HCT116 (cell line): ENCODE data around the gene CARS1. TPM values are rescaled to one million over a fixed set of nuclear protein-coding genes. Genes with fewer than 3 reads are reported as not detected.

Experiments
- ATAC-seq: fragments of 200-7000 bp; cut with Tn5 transposase; 2 replicates; pipeline ENCODE4 v1.9.1; 2020; ENCODE audit warnings: mild to moderate bottlenecking, moderate library complexity
- BruUV-seq: library from RNA; stranded (reverse); fragments of 400-500 nt; replicated peaks from 2 replicates; lab custom pipeline; 2021; lab: Mats Ljungman, UMichigan
- CTCF ChIA-PET: fragments of 300-600 bp; sonication (Branson Sonifier 250); formaldehyde crosslinking; loops from one replicate; lab custom pipeline; 2021; ENCODE audit warnings: antibody characterized with exemption; lab: Charles Lee
- POLR2A ChIA-PET: fragments of 300-600, 350-600 bp; sonication (Branson Sonifier 250); formaldehyde crosslinking; loops from one replicate; lab custom pipeline; 2021; ENCODE audit warnings: antibody characterized with exemption; lab: Charles Lee
- RAD21 ChIA-PET, 2 experiments: fragments of 300-600 bp; sonication (Branson Sonifier 250); formaldehyde crosslinking; loops; one replicate each; lab custom pipeline; 2023; ENCODE audit warnings: low total read pairs in 2 of 2; ENCODE audit not compliant: uncharacterized antibody in 2 of 2, unreplicated experiment in 2 of 2, low non-redundant PET in 1 of 2; lab: Charles Lee
- DNase-seq: peaks from one replicate; pipeline ENCODE4 v3.0.0-alpha.2; 2010; ENCODE audit warnings: low read depth, low spot score
- H2AFZ ChIP-seq: fragments of 200-600 bp; shearing (Covaris generic), sonication (generic); 2 replicates; pipeline ENCODE4 v1.6.1; 2017; ENCODE audit warnings: low read depth, mixed run types, mixed read lengths, antibody characterized with exemption, low read length; ENCODE audit not compliant: poor library complexity, severe bottlenecking
- H3K27ac ChIP-seq: 2 replicates; pipeline ENCODE4 v1.5.1; 2012; ENCODE audit warnings: low read depth, low read length
- H3K27me3 ChIP-seq: fragments of 200-600 bp; sonication (generic); 2 replicates; pipeline ENCODE4 v1.6.1; 2016; ENCODE audit warnings: mixed run types, low read length, mixed read lengths; ENCODE audit not compliant: insufficient read depth
- H3K36me3 ChIP-seq, 2 experiments: fragments of 200-500 bp in 1 of 2; fragments of 200-600 bp in 1 of 2; sonication (Bioruptor generic) in 1 of 2; sonication (generic) in 1 of 2; 2 replicates each; pipeline versions ENCODE4 v1.5.1 to v1.6.1; 2014 to 2016; ENCODE audit warnings: low read length in 2 of 2, inconsistent platforms in 1 of 2, mixed read lengths in 1 of 2, mixed run types in 1 of 2; ENCODE audit not compliant: insufficient read depth in 2 of 2, control insufficient read depth in 1 of 2
- H3K4me1 ChIP-seq, 2 experiments: fragments of 200-600 bp in 1 of 2; sonication (generic) in 1 of 2; 2 replicates each; pipeline versions ENCODE4 v1.5.1 to v1.6.1; 2012 to 2017; ENCODE audit warnings: low read length in 2 of 2, inconsistent platforms in 1 of 2, mild to moderate bottlenecking in 1 of 2, mixed read lengths in 1 of 2, mixed run types in 1 of 2, moderate library complexity in 1 of 2; ENCODE audit not compliant: insufficient read depth in 2 of 2, control insufficient read depth in 1 of 2
- H3K4me2 ChIP-seq: fragments of 200-600 bp; sonication (generic); 2 replicates; pipeline ENCODE4 v1.6.1; 2017; ENCODE audit warnings: mixed run types, low read length, mixed read lengths
- H3K4me3 ChIP-seq, 2 experiments: fragments of 200-600 bp in 1 of 2; sonication (generic) in 1 of 2; replicated peaks in 1 of 2; 2 replicates each; pipeline ENCODE4 v1.5.1; 2011 to 2016; ENCODE audit warnings: low read length in 2 of 2, control low read depth in 1 of 2, low read depth in 1 of 2, mild to moderate bottlenecking in 1 of 2, mixed read lengths in 1 of 2, mixed run types in 1 of 2
- H3K79me2 ChIP-seq: fragments of 200-600 bp; sonication (generic); 2 replicates; pipeline ENCODE4 v1.6.1; 2017; ENCODE audit warnings: mild to moderate bottlenecking, mixed run types, low read length, moderate library complexity, mixed read lengths; ENCODE audit not compliant: insufficient read depth
- H3K9ac ChIP-seq: fragments of 200-600 bp; sonication (generic); 2 replicates; pipeline ENCODE4 v1.6.1; 2016; ENCODE audit warnings: low read length, mixed read lengths
- H3K9me2 ChIP-seq: fragments of 200-600 bp; sonication (generic), shearing (Covaris generic); 2 replicates; pipeline ENCODE4 v1.6.1; 2017; ENCODE audit warnings: mixed run types, mild to moderate bottlenecking, moderate library complexity; ENCODE audit not compliant: insufficient read depth
- H3K9me3 ChIP-seq, 2 experiments: fragments of 200-500 bp in 1 of 2; fragments of 200-600 bp in 1 of 2; sonication (Bioruptor generic) in 1 of 2; sonication (generic) in 1 of 2; 2 replicates each; pipeline ENCODE4 v1.6.1; 2014 to 2017; ENCODE audit warnings: low read length in 2 of 2, mixed read lengths in 2 of 2, inconsistent platforms in 1 of 2, low read depth in 1 of 2, mild to moderate bottlenecking in 1 of 2, mixed run types in 1 of 2, moderate library complexity in 1 of 2; ENCODE audit not compliant: control insufficient read depth in 1 of 2, insufficient read depth in 1 of 2
- H4K20me1 ChIP-seq: fragments of 200-600 bp; sonication (generic), shearing (Covaris generic); 2 replicates; pipeline ENCODE4 v1.6.1; 2017; ENCODE audit warnings: mixed run types, mild to moderate bottlenecking, moderate library complexity; ENCODE audit not compliant: insufficient read depth
- POLR2A ChIP-seq: IDR thresholded peaks from 2 replicates; pipeline ENCODE4 v1.7.0; 2011; ENCODE audit warnings: borderline replicate concordance; ENCODE audit not compliant: insufficient read depth, insufficient read length; ENCODE audit errors: extremely low read depth
- POLR2AphosphoS5 ChIP-seq: IDR thresholded peaks from 2 replicates; pipeline ENCODE4 v1.6.1; 2011; ENCODE audit warnings: mild to moderate bottlenecking, low read depth, low read length, moderate library complexity
- RAD21 ChIP-seq: IDR thresholded peaks from 2 replicates; pipeline ENCODE4 v1.6.1; 2012; ENCODE audit warnings: low read depth, mild to moderate bottlenecking
- REST ChIP-seq: IDR thresholded peaks from 2 replicates; pipeline ENCODE4 v1.6.1; 2012; ENCODE audit warnings: low read depth
- SIN3A ChIP-seq: IDR thresholded peaks from 2 replicates; pipeline ENCODE4 v1.6.1; 2012; ENCODE audit warnings: low read depth
- TCF7L2 ChIP-seq: IDR thresholded peaks from 2 replicates; pipeline ENCODE4 v1.7.0; 2011; ENCODE audit warnings: borderline replicate concordance, inconsistent platforms; ENCODE audit not compliant: insufficient read depth, insufficient read length; ENCODE audit errors: extremely low read depth
- ZFX ChIP-seq: fragments of 450-650 bp; IDR thresholded peaks from 2 replicates; pipeline ENCODE4 v1.6.1; 2017
- ZNF274 ChIP-seq: fragments of 200-500 bp; sonication (Bioruptor generic); IDR thresholded peaks from 2 replicates; pipeline ENCODE4 v1.6.1; 2014; ENCODE audit warnings: mild to moderate bottlenecking, low read depth, low read length, inconsistent platforms
- intact Hi-C: fragments of 100-400 bp; cut with micrococcal nuclease; formaldehyde crosslinking; loops from 2 replicates; pipeline ENCODE4 v1.10.0; 2022
- total RNA-seq: library from RNA; stranded (reverse); gene quantifications from one replicate; pipeline ENCODE4 v1.2.1, GENCODE V29; 2021; ENCODE audit not compliant: unreplicated experiment

Gene CARS1
- total RNA-seq, 1 experiment from 2014 or later: 124 TPM

- Histone ChIP-seq H3K9me3 (no peaks in the 10 kb centered on the region), H3K27me3 (no peaks in the 10 kb centered on the region), H3K4me1 (no peaks in the 10 kb centered on the region), H4K20me1 (no peaks in the 10 kb centered on the region), H3K9ac (no peak overlapping the region), H3K4me2 (no peak overlapping the region), H3K9me2 (no peaks in the 10 kb centered on the region), H3K79me2 (no peaks in the 10 kb centered on the region), H3K4me3 (no peak overlapping the region), H2AFZ (no peak overlapping the region), H3K36me3 (peaks cover 19 to 35% of the 10 kb centered on the region in 2 experiments), H3K27ac (no peak overlapping the region)
- no TSS peak for BruUV-seq
- RAD21 ChIA-PET: no interaction called here
- POLR2A ChIA-PET: no interaction called here
- intact Hi-C loops: no loop called here
- CTCF ChIA-PET: no interaction called here
- no peak for TF ChIP-seq POLR2A
- TF ChIP-seq RAD21: no peak
- no peak for TF ChIP-seq SIN3A
- TF ChIP-seq POLR2AphosphoS5: no peak
- no peak for TF ChIP-seq ZNF274
- TF ChIP-seq ZFX: no peak
- no peak for TF ChIP-seq TCF7L2
- TF ChIP-seq REST: no peak
- TF ChIP-seq, all 23 proteins: peak for 0
- ATAC-seq: no peak
- DNase-seq: no peak
Measured at GRCh38 chr11:3020011-3020410, 37.2 kb downstream of the CARS1 start.
